ENCODE measurements around the gene PNKP.

Gene PNKP

DNA sequence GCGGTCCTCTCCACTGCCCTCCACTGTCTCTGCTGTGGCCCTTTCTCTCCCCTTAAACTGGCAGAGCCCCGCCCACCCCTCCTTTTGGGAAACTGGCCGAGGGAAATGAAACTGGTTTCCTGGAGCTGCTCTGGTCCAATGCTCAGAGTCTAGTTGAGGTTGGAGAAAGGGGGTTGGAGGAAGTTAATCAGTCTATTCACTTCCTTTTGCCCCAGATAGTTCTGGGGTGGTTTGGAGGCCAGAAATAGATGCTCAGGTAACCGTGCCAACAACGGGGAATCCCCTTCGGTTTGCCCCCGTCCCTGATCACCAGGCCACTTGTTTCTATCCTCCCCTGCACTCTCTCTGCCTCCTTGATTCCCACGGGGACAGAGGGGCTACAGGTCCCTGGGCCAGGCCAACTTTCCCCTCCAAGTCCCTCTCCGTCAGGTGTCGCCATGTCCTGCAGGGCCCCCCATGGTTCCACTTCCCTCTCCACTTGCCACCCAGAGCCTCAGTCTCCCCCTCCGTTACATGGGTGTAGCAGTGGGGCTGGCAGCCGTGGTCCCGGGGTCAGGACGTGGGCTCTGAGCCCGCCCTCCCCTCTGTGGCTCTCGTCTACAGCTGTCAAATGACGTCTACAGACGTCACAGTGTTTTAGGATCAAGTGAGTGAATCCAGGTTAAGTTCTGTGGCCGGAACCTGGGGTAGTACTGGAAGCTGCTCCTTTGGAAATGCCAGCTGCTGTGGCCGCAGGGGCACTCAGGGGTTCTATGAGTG is 29.7 kb upstream of the PNKP start, which contains the start of gene IL4I1:
IL4I1 (minus strand) TSS at position 25 of the 759 bp plus-strand sequence. CDS start 727 bp downstream, outside the sequence.
- Histone ChIP-seq H3K27me3 (ENCODE audit: control insufficient read depth, insufficient read depth, low read length) (no peaks in the 10 kb centered on the region), H3K4me1 (ENCODE audit: control insufficient read depth, insufficient read depth, low read length) (no peaks in the 10 kb centered on the region), H3K27ac (ENCODE audit: low read depth, low read length) (no peak within 1 kb of the TSS), H3K9ac (ENCODE audit: low read length) (no peak within 1 kb of the TSS), H3K4me3 (ENCODE audit: low read length) (peak within 1 kb of the TSS; percentile 10), H3K36me3 (ENCODE audit: control insufficient read depth, insufficient read depth, low read length) (no peaks in the 10 kb centered on the region)

DNA sequence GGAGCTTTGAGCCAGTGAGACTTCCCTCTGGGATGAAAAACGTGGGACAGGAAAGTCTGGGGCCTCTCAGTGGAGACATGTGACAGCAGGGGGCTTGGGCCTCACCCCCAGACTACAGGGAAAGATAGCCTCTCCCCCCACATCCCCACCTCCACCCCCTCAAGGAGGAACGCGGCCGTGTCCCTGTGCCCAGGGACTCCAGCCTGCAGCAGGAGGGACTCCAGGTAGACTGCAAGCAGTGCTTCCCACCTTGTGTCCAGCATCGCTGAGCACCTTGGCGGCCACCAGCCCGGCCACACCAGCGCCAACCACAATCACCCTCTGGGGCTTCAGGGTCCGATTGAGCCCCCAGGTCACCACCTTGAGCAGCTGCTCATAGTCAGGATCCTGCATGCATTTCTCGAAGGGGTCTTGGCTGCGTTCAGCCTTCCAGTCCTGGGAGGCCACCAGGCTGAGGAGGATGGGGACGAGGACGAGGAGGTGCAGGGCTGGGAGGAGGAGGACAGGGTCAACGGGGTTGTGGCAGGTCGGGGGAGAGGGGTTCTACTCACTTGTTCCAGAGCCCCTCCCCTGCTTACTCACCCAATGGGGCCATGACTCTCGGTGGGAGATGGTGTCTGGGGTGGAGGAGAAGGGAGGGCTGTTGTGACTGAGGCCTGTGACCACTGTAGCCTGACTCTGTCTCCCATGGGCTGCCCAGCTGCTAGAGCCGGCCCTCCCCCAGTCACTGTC is 28.4 kb upstream of the PNKP start:
- Histone ChIP-seq H3K4me3 (ENCODE audit: low read length) (no peak overlapping the region), H3K27me3 (ENCODE audit: control insufficient read depth, insufficient read depth, low read length) (no peaks in the 10 kb centered on the region), H3K27ac (ENCODE audit: low read depth, low read length) (no peak overlapping the region), H3K4me1 (ENCODE audit: control insufficient read depth, insufficient read depth, low read length) (no peaks in the 10 kb centered on the region), H3K36me3 (ENCODE audit: control insufficient read depth, insufficient read depth, low read length) (no peaks in the 10 kb centered on the region), H3K9ac (ENCODE audit: low read length) (no peak overlapping the region)

DNA sequence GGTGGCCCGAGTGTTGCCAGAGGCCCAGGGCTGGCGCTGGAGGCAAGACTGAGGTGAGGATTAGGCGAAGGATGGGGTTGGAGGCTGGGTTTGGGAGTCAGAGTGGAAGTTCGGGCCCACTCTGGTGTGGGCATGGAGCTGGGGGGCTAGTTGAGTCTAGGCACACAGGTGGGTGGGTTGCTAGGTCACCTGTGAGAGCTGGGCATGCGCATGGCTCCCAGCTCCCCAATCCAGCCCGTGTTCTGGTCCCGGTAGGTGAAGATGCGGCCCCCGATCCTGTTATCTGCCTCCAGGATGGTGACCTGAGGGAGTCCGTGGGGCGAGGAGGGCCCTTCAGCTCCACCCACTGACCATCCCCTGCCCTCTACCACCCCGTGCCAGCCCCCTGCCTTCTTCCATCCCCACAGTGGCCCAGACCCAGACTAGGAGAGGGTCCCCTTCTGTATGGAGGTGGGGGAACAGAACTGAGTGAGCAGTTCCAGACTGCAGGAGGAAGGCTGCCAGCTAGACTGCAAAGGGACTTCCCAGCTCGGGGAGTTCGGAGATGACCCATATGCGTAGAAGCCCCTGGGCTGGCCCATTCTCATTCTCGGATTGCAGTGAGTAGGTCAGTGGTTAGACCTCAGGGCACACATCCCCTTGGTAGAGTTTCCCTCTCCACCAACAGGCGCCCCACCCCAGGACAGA is 27.6 kb upstream of the PNKP start:
- Histone ChIP-seq H3K4me3 (ENCODE audit: low read length) (no peak overlapping the region), H3K4me1 (ENCODE audit: control insufficient read depth, insufficient read depth, low read length) (no peaks in the 10 kb centered on the region), H3K36me3 (ENCODE audit: control insufficient read depth, insufficient read depth, low read length) (no peaks in the 10 kb centered on the region), H3K27me3 (ENCODE audit: control insufficient read depth, insufficient read depth, low read length) (no peaks in the 10 kb centered on the region), H3K27ac (ENCODE audit: low read depth, low read length) (no peak overlapping the region), H3K9ac (ENCODE audit: low read length) (no peak overlapping the region)

DNA sequence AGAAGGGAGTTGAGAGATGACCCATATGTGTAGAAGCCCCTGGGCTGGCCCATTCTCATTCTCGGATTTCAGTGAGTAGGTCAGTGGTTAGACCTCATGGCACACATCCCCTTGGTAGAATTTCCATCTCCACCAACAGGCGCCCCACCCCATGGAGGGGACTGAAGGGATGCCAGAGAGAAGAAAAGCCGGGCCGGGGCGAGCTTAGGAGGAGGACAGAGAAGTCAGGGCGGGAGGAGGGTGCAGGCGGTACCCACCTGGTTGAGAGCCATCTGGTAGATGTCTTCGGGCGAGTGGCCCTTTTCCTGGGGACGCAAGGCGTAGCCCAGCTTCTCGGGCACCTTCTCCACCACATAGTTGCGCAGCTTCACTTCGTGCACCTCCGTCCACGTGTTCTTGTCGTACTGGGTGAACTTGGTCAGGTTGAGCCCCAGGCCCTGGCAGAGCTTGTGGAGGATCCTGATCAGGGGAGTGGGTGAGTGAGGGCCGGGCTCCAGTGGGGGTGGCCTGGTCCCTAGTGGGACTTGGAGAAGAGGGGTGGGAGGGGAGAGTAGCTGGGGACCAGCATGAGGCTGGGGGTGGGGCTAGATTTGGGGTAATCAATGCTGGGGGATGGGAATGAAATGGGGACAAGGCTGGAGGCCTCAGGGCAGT is 26.8 kb upstream of the PNKP start:
- H3K4me1 ChIP-seq (ENCODE audit: control insufficient read depth, insufficient read depth, low read length) = no peaks in the 10 kb centered on the region
- no peaks in the 10 kb centered on the region for H3K27me3 ChIP-seq (ENCODE audit: control insufficient read depth, insufficient read depth, low read length)
- H3K27ac ChIP-seq (ENCODE audit: low read depth, low read length) = no peak overlapping the region
- no peak overlapping the region for H3K4me3 ChIP-seq (ENCODE audit: low read length)
- no peak overlapping the region for H3K9ac ChIP-seq (ENCODE audit: low read length)
- H3K36me3 ChIP-seq (ENCODE audit: control insufficient read depth, insufficient read depth, low read length) = no peaks in the 10 kb centered on the region

DNA sequence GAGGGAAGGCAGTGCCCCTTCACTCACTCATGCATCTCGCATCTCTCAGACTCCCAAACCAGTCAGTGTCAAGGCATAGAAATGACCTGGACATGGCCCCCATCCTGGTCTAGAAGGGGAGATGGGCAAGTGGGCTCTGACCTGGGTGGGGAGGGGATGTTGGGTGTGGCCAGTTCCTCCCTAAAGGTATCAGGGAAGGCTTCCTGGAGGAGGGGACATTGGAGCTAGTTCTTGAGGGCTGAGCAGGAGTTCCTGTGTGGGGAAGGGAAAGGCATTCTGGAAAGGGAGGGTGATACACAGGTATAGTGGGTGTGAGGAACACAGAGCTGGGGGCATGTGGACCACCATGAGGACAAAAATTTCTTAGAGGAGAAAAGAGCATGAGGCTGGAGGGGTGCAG is 25.3 kb upstream of the PNKP start:
- no peak overlapping the region for H3K27ac ChIP-seq (ENCODE audit: low read depth, low read length)
- H3K4me1 ChIP-seq (ENCODE audit: control insufficient read depth, insufficient read depth, low read length) = no peaks in the 10 kb centered on the region
- H3K9ac ChIP-seq (ENCODE audit: low read length) = no peak overlapping the region
- H3K36me3 ChIP-seq (ENCODE audit: control insufficient read depth, insufficient read depth, low read length) = no peaks in the 10 kb centered on the region
- H3K27me3 ChIP-seq (ENCODE audit: control insufficient read depth, insufficient read depth, low read length) = no peaks in the 10 kb centered on the region
- H3K4me3 ChIP-seq (ENCODE audit: low read length) = no peak overlapping the region

DNA sequence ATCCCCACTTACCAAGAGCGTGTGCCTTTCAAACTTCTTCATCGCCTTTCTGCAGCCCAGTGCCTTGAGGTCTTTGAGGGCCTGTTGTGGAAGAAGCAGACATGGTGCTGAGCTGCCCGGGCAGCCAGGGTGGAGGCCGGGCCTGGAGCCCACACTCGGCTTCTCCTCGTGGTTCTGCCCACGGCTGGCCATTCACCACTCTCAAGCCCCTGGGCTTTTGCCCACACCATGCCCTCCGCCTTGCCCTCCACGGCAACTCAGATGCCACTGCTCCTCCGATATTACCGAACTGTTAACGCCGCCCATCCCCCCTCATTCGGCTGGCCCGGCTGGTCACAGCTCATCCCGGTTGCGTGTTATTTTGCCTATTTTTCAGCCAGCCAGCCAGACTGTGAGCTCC is 24.0 kb upstream of the PNKP start:
- H3K27me3 ChIP-seq (ENCODE audit: control insufficient read depth, insufficient read depth, low read length) = no peaks in the 10 kb centered on the region

DNA sequence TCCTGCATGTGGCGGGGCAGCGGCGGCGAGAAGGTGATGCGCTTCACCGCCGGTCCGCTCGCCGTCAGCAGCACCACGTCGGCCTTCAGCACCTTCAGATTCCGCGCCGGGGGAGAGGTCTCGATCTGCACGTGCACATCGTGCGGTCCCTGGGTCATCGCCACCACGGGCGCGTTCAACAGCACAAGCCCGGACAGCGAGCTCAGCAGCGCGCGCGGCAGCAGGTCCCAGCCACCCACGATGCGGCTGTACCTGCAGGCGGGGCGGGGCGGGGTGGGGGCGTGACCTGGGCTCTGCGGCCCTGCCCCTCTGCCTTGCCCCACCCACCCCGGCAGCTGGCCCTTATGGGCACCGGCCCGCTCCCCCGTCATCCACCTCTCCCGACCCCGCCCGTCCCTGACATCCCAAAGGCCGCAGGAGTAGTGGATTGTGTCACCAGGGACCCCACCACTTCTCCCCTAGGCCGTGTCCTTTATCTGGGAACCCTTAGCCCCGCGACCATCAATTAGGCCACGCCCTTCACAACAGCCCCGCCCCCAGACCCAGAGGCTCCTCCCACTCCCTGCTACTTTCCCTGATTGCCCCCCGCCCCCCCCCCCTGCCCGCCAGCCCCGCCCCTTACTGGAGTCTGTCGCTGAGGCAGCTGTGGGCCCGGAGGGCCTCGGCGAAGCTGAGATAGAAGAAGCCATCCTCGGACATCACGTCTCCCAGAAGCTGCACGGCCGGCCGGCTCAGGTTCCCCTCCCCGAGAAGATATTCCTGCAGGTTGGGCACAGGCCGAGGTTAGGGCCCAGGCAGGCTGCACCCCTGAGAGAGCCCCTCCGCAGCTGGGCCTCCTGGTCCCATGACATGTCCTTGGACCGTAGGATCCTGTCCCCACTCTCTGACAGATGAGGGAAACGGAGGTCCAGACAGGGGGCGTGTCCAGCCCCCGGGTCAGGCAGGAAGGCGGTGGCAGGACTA is 23.3 kb upstream of the PNKP start:
- no peaks in the 10 kb centered on the region for H3K4me1 ChIP-seq (ENCODE audit: control insufficient read depth, insufficient read depth, low read length)
- peak overlapping the region; percentile 38 for H3K4me3 ChIP-seq (ENCODE audit: low read length)
- H3K36me3 ChIP-seq (ENCODE audit: control insufficient read depth, insufficient read depth, low read length) = no peaks in the 10 kb centered on the region
- no peak overlapping the region for H3K9ac ChIP-seq (ENCODE audit: low read length)
- H3K27ac ChIP-seq (ENCODE audit: low read depth, low read length) = no peak overlapping the region
- H3K27me3 ChIP-seq (ENCODE audit: control insufficient read depth, insufficient read depth, low read length) = no peaks in the 10 kb centered on the region

More for the DNA sequence above, 24.0 kb upstream of the PNKP start:
- H3K36me3 ChIP-seq (ENCODE audit: control insufficient read depth, insufficient read depth, low read length) = no peaks in the 10 kb centered on the region
- H3K4me3 ChIP-seq (ENCODE audit: low read length) = no peak overlapping the region
- H3K27ac ChIP-seq (ENCODE audit: low read depth, low read length) = no peak overlapping the region
- H3K4me1 ChIP-seq (ENCODE audit: control insufficient read depth, insufficient read depth, low read length) = no peaks in the 10 kb centered on the region
- no peak overlapping the region for H3K9ac ChIP-seq (ENCODE audit: low read length)

DNA sequence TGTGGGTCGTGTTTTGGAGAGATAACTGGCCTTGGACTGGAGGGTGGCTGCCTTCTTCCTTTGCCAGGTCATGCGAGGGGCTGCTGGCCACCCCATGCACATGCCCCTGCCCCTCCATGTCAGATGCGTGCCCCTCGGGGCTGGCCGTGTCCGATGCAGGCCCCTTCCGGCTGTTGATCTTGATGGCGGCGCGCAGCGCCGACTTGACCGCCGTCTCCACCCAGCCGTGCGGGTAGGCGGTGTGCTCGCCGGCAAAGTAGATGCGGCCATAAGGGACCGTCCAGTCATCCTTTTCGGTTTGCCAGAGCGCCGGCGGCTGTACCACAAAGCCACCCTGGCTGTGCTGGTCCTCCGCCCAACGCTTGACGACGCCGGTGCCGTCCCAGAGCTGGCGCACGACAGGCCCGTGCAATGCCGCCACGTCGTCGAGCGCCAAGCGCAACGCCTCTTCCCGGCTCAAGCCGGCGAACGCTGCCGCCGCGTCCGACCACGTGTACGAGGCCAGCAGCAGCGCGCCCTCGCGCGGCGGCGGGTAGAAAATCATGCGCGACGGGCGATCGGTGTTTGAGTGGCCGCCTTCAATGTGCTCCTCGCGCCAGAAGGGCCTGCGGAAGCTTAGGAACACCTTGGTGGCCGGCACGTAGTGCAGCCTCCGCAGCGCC is 22.4 kb upstream of the PNKP start:
- no peak overlapping the region for H3K9ac ChIP-seq (ENCODE audit: low read length)
- H3K27ac ChIP-seq (ENCODE audit: low read depth, low read length) = no peak overlapping the region
- no peaks in the 10 kb centered on the region for H3K27me3 ChIP-seq (ENCODE audit: control insufficient read depth, insufficient read depth, low read length)
- H3K4me1 ChIP-seq (ENCODE audit: control insufficient read depth, insufficient read depth, low read length) = no peaks in the 10 kb centered on the region
- peak overlapping the region; percentile 38 for H3K4me3 ChIP-seq (ENCODE audit: low read length)
- peaks cover 1% of the 10 kb centered on the region for H3K36me3 ChIP-seq (ENCODE audit: control insufficient read depth, insufficient read depth, low read length)

DNA sequence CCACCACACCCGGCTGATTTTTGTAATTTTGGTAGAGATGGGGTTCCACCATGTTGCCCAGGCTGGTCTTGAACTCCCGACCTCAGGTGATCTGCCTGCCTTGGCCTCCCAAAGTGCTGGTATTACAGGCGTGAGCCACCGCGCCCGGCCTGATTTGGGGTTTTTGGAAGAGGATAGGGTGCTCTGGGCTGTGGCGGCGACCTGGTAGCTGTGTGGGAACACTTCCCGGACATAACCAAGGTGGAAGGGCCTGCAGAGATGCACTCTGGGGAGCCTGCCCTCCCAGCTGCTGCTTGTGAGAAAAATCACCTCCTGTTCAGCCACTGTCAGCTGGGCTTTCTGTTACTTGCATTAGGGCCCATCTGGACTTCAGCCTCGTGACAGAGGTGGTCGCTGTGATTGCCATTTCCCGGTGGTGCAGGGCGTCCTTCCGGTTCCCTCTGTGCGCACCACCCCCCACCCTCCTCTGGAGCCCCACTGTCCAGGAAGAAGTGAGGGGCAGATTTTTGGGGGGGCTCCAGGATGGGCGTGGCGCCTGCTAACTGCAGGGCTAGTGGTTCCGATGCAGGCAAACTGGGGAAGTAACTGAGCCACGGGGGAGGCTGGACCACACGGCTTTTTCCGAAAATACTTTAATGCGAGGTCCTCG is 21.8 kb upstream of the PNKP start:
- Histone ChIP-seq H3K27me3 (ENCODE audit: control insufficient read depth, insufficient read depth, low read length) (no peaks in the 10 kb centered on the region), H3K4me3 (ENCODE audit: low read length) (no peak overlapping the region), H3K9ac (ENCODE audit: low read length) (no peak overlapping the region), H3K36me3 (ENCODE audit: control insufficient read depth, insufficient read depth, low read length) (peaks cover 8% of the 10 kb centered on the region), H3K27ac (ENCODE audit: low read depth, low read length) (no peak overlapping the region), H3K4me1 (ENCODE audit: control insufficient read depth, insufficient read depth, low read length) (no peaks in the 10 kb centered on the region)

DNA sequence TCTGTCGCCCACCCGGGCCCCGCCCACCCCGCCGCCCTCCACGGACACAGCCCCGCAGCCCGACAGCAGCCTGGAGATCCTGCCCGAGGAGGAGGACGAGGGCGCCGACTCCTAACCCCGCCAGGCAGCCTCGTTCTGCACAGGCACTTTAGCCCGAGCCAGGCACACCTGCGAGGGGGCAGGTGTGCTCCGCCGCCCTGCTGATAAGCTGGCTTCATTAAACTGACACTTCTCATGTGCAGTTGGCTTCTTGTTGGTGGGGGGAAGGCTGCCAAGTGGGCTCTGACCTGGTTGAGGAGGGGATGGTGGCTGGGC is 21.1 kb upstream of the PNKP start:
- Histone ChIP-seq H3K4me3 (ENCODE audit: low read length) (no peak overlapping the region), H3K27ac (ENCODE audit: low read depth, low read length) (no peak overlapping the region), H3K27me3 (ENCODE audit: control insufficient read depth, insufficient read depth, low read length) (no peaks in the 10 kb centered on the region), H3K36me3 (ENCODE audit: control insufficient read depth, insufficient read depth, low read length) (peaks cover 15% of the 10 kb centered on the region), H3K4me1 (ENCODE audit: control insufficient read depth, insufficient read depth, low read length) (no peaks in the 10 kb centered on the region), H3K9ac (ENCODE audit: low read length) (no peak overlapping the region)

Data from rectal smooth muscle tissue (tissue), 1 donor.